GM19035 (cell line): ENCODE data around the gene SOCS1.
"Not testable (repeated sequence)": the region's sequence is repeated elsewhere in the genome, so short reads cannot be mapped to it uniquely, and the experiment has no call there.

Source experiments
- ATAC-seq: cut with Tn5 transposase; IDR thresholded peaks from one replicate; pipeline ENCODE4 v1.9.1; 2021; ENCODE audit not compliant: unreplicated experiment

Gene SOCS1, protein sequence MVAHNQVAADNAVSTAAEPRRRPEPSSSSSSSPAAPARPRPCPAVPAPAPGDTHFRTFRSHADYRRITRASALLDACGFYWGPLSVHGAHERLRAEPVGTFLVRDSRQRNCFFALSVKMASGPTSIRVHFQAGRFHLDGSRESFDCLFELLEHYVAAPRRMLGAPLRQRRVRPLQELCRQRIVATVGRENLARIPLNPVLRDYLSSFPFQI

DNA sequence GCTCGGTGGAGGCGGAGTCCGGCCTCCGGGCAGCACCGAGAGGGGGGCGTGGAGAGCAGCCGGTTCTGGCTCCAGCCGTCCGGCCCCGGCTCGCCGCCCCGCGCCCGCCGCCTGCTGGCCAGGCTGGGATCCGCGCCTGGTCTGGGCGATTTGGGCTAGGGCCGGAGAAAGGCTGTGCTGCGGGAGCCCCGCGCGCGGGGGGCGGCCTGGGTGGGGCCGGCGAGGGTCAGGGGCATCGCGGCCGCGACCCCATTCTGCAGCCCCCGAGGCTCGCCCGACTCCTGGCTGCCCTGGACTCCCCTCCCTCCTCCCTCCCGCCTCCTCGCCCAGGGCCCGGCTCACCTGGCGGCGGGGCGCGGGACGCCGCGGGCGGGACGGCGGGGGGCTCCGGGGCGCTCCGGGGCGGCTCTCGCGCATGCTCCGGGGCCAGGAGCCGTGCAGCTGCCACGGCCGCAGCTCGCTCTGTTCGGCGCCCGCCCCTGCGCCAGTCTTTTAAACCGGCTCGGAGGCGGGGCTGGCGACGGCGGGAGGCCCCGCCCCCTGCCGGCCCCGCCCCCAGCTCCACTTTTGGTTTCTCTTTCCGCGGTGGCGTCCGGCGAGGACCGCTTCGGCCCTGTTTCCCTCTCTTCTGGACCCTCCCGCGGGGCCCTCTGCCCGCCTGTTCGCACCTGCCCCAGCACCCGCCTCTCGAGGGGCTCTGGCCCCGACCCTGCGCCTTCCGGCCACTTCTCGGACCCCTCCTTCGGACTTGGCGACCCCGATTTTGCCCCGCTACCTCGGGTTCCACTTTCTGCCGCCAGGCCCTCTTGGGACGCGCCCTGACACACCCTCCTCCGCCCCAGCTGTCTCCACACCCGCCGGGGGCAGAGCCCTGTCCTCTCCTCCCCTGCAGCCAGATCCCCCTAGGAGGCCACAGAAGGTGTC is at the start of gene SOCS1:
Gene SOCS1, minus strand, starts transcription at position 468 of the 924 bp plus-strand sequence. CDS start 726 bp downstream, outside the sequence.
- peak; percentile 63 for ATAC-seq

DNA sequence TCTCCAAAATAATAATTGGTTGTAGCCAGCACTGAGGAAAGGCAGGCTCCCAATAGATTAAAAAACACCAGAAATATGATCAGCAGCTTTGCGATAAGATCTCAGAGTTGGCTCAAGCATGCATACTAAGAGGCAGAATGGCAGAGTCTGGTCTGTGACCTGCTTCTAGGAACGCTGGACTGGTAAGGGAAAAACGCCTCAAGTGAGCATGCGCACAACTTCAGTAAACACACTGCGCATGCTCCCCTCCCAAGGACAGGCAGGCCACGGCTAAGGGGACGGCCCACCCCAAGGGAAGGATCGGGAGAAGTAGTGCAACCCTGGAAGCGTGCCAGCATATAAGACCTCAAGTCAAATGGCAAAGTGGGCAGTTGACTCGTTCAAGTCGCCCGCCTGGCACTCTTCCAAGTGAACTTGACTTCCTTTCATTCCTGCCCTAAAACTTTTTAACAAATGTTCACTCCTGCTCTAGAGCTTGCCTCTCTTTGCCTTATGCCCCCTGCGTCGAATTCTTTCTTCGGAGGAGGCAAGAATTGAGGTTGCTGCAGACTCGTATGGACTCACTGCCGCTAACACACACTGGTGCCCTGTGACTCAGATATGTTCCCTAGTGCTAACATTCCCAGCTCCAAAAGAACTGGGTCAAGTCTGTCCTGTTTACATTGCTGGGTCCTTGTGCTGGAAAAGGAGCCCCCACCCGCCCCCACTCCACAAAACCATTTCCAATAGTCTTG is 47.6 kb upstream of the SOCS1 start:
- ATAC-seq = no peak

DNA sequence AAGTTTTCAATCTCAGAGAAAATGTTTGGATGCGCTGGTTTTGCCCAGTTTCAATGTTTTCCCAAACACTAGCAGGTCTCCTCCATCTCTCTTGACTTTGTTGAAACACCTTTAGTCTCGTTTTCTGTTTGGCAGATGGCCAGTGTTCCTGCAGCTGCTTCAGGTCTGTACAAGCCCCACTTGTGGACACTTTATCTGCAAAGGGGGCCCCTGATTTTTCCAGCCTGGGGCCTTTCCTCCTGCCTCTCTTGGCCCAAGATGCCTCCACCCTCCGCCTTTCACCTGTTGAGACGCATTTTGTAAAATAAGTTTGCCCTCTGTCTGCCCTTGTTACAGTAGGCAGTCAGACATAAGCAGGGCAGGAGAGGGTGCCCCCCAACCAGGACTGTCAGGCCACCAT is 47.0 kb upstream of the SOCS1 start:
- ATAC-seq = no peak

DNA sequence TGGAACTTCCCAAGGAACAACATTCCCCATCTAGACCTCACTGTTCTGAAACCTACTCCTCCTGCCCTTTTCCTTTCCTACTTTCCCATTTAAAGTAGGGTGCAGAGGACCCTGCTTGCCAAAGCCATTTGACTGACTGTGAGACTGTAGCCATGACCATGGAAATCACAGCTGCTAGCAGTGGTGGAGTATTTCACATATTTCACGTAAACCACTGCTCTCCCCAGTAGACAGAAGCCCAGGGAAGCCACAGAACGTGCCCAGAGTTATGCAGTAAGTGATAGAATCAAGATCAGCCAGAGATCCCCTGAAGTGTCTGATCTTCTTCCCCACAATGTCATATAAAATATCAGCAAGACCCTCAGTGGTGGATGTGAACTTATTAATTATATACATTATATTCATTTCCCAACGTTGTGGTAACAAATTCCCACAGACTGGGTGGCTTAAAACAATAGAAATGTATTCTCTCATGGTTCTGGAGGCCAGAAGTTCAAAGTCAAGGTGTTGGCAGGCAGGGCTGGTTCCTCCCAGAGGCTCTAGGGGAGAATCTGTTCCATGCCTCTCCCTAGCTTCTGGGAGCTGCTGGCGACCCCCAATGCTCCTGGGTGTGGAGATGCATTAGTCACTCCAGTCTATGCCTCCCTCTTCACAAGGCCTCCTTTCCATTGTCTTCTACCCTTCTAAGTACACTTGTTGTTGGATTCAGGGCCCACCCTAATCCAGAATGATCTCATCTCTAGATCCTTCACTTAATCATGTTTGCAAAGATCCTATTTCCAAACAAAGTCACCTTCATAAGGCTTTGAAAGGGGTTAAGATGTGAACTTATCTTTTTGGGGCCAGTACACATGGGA is 45.9 kb upstream of the SOCS1 start:
- no peak for ATAC-seq

DNA sequence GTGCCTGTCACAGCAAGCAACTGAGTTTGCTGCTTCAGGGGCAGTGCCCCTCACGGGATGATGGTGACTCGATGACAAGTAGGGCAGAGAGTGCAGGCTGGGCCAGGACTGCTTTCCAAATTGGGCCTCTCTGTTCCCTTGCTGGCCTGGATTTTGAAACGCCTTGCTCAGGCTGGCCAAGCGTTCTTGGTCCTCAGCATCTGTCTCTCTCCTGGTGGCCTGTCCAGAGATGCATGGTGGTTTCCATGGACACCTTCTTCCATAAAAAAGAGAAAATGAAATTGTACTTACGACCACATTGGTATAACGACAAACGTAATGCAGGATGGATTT is 44.5 kb upstream of the SOCS1 start:
- ATAC-seq = no peak

DNA sequence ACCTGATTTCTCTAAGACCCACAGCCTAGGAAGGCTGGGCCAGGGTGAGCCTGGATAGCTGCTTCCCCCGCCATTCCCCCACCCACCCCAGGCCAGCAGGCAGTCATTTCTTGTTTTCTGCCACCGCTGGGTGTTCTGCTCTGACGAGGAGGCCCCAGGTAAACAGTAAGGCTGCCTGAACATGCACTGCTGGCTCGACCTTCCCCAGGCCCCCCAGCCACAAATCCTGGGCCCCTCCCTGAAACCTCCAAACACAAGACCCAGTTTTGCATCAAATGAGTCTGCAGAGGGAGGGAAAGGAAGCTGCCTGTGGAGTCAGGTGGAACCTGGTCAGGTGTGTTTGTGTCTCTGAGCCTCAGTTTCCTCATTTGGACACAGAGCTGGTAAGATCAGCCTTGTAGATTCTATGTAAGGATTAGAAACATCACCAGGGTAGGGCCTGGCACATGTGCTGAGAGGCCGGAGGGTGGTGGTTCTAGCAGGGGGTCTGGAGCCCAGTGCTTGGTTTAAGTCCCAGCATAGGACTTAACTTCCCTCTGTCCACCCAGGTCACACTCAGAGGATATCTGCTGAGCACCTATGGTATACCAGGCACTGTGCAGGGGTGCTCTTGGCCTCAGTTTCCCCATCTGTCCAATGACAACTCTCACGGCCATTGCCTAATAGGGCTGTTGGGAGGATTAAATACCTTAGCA is 44.0 kb upstream of the SOCS1 start:
- ATAC-seq = no peak

DNA sequence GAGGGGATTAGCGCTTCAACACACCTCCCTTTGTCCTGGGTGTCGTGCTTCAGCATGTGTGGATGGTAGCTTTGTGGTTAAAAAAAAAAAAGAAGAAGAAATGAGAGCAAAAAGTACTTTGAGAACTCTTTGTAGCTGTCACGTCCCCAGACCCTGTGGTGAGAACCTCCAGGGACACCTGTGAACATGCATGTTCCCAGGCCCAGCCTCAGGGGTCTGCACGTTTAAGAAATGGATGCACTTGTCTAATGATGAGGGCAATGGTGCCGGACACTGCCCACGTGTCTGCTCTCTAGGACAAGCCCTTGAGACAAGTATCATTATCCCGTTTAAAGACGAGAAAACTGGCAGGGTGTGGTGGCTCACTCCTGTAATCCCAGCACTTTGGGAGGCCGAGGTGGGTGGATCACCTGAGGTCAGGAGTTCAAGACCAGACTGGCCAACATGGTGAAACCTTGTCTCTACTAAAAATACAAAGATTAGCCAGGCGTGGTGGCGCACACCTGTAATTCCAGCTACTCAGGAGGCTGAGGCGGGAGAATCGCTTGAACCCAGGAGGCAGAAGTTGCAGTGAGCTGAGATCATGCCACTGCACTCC is 43.0 kb upstream of the SOCS1 start:
- not testable (repeated sequence) for ATAC-seq

DNA sequence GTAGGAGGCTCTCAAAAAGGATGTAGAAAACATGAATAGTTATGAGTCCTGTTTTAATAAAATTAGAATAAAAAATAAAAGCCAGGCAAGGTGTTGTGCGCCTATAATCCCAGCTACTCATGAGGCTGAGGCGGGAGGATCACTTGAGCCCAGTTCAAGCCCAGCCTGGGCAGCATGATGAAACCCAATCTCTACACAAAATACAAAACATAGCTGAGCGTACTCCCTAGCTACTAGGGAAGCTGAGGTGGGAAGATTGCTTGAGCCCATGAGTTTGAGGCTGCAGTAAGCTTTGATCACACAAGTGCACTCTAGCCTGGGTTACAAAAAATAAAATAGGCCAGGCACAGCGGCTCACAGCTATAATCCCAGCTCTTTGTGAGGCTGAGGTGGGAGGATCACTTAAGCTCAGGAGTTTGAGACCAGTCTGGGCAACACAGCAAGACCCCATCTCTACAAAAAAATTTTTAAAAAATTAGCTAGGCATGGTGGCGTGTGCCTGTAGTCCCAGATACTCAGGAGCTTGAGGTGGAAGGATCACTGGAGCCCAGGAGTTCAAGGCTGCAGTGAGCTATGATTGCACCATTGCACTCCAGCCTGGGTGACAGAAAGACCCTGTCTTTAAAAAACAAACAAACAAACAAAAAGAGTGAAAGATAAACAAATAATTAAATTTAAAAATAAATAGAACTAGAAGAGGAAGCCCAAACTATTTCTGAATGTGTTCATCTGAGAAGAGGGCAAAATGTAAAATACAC is 42.3 kb upstream of the SOCS1 start:
- ATAC-seq = no peak

DNA sequence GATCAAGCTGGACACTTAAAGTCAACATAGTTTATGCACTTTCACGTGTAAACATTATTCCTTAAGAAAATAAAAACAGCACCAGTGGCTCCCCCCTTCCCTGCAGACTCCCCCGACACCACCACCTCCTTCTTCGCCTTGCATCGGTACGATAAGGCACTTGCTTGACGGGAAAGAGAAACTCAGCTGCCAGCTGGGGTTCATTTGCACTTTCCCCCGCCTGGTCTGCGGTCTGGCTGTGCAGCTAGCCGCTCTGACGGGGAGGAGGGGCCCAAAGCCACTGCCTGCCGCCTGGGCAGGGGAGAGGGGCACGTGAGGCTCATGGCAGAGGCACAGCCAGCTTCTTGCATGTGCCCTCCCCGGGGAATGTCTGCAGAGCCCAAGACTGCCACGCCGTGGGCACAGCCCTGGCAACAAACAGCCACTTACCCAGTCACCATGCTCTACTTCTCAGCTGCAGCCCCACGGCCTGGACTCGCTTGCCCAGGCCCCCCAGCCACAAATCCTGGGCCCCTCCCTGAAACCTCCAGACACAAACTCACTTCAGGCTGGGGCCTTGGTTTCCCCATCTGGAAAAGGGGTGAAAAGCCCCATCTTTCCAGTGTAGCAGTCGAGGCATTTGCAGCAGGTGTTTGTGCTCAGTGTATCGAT is 41.6 kb upstream of the SOCS1 start:
- ATAC-seq = peak; percentile 75

DNA sequence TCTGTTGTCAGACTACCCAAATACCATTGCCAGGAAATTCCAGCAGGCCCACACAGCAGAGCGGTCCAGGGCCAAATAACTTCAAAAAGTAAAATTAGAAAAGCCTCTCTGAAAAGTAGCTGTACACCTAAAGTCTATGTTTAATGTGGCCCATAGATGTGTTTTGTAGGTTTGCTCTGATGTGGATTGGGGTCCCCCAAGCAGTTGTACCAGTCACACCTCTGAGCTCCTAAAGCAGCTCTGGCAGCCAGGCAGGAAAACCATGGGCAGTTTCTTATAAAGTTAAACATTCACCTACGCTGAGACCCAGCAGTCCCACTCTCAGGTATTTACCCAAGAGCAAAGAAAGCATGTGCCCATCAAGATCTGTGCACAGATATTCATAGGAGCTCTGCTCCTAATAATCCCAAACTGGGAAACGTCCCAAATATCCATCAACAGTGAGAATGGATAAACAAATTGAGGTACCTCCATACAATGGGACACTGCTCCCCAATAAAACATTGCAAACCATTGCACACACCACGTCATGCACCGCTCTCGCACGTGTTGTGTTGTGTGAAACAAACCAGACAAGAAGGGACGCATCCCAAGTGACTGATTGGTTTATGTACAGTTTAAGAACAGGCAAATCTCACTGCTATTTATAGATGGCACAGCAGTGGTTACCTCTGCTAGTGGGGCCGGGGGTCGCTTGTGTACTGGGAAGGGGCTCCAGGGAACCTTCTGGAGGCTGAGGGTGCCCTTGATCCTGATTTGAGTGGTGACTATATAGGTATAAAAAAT is 40.9 kb upstream of the SOCS1 start:
- peak; percentile 8 for ATAC-seq

DNA sequence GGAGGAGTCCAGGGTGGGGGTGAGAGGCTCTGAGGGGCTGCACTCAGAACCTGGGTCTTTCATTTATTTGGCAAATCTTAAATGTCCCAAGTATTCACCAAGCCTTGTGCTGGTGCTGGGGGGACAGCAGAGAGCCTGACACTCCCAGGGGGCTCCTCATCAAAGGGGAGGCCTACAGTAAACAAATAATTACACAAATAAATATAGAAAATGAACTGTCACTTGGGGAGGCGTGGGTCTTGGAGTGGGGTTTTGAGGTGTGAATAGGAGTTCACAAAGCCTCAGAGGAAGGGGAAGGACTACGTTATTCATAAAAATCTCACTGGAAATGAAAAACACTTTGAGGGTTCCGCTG is 40.3 kb upstream of the SOCS1 start:
- ATAC-seq = no peak

DNA sequence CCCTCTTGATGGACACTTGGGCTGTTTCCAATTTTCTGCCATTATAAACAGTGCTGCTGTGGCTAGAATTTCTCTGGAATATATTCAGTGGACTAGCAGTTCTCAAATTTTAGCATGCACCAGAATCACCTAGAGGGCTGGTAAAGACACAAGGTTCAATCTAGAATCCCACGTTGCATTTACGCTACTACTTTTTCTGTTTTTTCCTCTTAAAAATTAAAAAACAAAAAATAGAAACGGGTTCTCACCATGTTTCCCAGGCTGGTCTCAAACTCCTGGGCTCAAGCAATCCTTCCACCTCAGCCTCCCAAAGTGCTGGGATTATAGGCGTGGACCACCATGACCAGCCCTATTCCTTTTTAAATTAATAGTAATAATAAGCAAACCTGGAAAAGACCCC is 39.7 kb upstream of the SOCS1 start:
- ATAC-seq = no peak

DNA sequence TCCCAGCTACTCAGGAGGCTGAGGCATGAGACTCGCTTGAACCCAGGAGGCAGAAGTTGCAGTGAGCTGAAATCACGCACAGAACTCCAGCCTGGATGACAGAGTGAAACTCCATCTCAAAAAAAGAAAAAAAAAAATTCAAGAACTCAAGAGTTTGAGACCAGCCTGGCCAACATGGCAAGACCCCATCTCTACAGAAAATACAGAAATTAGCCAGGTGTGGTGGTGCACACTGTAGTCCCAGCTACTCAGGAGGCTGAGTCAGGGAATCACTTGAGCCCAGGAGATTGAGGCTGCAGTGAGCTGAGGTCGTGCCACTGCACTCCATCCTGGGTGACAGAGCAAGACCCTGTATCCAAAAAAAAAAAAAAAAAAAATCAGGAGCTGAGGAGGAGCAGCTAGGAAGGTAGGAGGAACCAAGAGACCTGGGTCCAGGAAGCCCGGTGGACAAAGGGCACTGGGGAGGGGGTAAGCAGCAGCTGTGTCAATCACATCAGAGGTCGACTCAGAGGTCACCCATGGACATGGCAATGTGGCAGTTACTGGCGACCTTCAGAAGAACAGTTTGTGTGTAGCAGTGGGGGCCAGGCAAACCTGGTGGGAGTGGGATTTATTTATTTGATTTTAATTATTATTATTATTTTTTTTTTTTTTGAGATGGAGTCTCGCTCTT is 36.2 kb upstream of the SOCS1 start:
- no peak for ATAC-seq

DNA sequence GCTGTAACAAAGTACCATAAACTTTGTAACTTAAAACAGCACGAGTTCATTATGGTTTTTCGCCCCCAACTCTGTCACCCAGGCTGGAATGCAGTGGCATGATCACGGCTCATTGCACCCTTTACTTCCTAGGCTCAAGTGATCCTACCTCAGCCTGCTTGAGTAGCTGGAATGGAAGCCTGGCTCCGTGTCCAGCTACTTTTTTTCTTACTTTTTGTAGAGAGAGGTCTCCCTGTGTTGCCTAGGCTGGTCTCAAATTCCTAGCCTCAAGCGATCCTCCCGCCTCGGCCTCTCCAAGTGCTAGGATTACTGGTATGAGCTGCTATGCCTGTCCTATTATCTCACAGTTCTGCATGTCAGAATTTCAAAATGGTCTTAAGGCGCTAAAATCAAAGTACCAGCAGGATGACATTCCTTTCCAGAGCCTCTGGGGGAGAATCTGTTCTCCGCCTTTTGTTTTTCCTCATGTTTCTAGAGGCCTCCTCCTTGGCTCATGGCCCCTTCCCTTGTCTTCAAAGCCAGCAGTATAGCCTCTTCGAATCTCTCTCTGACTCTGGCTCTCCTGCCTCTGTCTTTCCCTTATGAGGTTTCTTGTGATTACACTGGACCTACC is 35.2 kb upstream of the SOCS1 start:
- no peak for ATAC-seq

DNA sequence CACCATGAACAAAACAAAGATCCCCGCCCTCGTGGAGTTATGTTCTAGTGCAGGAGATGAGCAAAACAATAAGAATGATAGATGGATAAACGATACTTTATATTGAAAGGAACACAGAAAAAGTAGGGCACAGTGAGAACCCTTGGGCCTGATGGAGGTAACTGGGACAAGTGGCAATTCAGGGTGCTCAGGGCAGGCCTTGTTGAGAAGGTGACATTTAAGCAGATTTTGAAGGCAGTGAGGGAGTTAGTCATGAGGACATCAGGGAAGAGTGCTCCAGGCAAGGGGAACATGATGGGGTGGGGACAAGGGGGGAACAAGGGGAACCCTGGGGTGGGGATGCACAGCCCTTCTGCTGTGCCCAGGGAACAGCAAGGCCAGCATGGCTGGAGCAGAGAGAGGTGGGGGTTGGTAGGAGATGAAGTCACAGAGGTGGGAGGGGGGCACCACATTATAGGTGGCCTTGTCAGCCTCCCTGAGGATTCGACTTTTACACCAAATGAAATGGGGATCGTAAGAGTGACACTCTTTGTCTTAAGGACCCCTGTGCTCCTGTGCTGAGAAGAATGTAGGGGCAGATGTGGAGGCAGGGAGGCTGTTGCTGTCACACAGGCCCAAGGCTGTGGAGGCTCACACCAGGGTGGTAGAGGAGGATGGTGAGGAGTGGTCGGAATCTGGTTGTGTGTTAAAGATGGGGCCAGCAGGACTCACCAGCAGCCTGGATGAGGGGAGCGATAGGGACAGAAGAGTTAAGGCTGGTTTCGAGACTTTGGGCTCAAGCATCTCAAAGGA is 34.3 kb upstream of the SOCS1 start:
- no peak for ATAC-seq

DNA sequence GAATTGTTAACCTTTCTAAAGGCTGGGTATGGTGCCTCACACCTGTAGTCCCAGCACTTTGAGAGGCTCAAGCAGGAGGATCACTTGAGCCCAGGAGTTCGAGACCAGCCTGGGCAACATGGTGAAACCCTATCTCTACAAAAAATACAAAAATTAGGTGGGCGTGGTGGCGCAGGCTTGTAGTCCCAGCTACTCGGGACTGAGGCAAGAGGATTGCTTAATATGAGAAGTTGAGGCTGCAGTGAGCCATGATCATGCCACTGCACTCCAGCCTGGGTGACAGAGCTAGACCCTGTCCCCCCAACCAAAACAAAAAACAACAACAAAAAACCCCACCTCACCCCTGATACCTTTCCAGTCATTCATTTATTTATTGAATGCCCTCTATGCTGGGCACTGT is 33.7 kb upstream of the SOCS1 start:
- not testable (repeated sequence) for ATAC-seq
